ENCODE data around the gene NDE1.

GRCh38 chr16:15741207-15741871 lies 91.3 kb downstream of the NDE1 start:
- TF ChIP-seq CTCF (conservative IDR thresholded peaks at IDR 0.05 in 1 of 2, IDR thresholded peaks at IDR 0.05 in 1 of 2; ENCODE audit: extremely low read depth in 1 of 2, insufficient read depth in 1 of 2, low read depth in 1 of 2, low read length in 2 of 2) (no peak), EZH2 (IDR thresholded peaks at IDR 0.05; ENCODE audit: borderline replicate concordance, low read length) (no peak)

All from mammary epithelial cell (primary cell).